ENCODE results near the gene BAHCC1.

DNA sequence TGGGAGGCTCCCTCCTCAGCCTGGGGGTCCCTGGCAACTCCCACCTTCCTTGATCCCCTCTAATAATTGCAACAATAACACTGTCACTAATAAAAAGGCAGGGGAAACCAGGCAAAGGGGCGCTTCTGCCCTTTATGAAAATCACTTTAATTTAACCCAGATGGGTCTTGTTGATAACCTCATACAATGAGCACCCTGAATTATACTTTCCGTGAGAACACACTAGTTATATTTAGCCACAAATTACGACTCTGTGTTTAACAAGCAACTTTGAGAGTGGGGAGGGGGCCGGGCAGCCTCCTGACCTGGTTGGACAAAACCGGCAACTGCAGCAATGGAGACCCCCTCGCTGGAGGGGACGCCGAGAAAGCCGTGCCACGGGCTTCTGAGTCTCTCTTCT, 5.7 kb upstream of the BAHCC1 start:
- TF ChIP-seq, protein P1, sequence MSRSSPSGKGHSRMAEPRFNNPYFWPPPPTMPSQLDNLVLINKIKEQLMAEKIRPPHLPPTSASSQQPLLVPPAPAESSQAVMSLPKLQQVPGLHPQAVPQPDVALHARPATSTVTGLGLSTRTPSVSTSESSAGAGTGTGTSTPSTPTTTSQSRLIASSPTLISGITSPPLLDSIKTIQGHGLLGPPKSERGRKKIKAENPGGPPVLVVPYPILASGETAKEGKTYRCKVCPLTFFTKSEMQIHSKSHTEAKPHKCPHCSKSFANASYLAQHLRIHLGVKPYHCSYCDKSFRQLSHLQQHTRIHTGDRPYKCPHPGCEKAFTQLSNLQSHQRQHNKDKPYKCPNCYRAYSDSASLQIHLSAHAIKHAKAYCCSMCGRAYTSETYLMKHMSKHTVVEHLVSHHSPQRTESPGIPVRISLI (tag by site-specific recombination; IDR thresholded peaks at IDR 0.05) = no peak
- TF ChIP-seq ZNF654 (tag by site-specific recombination; IDR thresholded peaks at IDR 0.05; ENCODE audit: low read depth) = no peak
- no peak for TF ChIP-seq BCL11A (tag by site-specific recombination; IDR thresholded peaks at IDR 0.05; ENCODE audit: low read depth)
- TF ChIP-seq, protein P2, sequence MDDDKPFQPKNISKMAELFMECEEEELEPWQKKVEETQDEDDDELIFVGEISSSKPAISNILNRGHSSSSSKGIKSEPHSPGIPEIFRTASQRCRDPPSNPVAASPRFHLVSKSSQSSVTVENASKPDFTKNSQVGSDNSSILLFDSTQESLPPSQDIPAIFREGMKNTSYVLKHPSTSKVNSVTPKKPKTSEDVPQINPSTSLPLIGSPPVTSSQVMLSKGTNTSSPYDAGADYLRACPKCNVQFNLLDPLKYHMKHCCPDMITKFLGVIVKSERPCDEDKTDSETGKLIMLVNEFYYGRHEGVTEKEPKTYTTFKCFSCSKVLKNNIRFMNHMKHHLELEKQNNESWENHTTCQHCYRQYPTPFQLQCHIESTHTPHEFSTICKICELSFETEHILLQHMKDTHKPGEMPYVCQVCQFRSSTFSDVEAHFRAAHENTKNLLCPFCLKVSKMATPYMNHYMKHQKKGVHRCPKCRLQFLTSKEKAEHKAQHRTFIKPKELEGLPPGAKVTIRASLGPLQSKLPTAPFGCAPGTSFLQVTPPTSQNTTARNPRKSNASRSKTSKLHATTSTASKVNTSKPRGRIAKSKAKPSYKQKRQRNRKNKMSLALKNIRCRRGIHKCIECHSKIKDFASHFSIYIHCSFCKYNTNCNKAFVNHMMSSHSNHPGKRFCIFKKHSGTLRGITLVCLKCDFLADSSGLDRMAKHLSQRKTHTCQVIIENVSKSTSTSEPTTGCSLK (tag by site-specific recombination; IDR thresholded peaks at IDR 0.05) = no peak
- TF ChIP-seq ZBTB20 (tag by site-specific recombination; IDR thresholded peaks at IDR 0.05) = no peak

Data from HEK293 (cell line).